ENCODE data around the gene USP50. TPM values are rescaled to one million over a fixed set of nuclear protein-coding genes. Genes with fewer than 3 reads are reported as not detected.
"Not testable (repeated sequence)": the region's sequence is repeated elsewhere in the genome, so short reads cannot be mapped to it uniquely, and the experiment has no call there.

USP50 gene
- total and polyA plus RNA-seq, 2 donors (not counting 1 experiment from before 2014, with no cell fraction given), result 0.17 to 0.34 TPM

GRCh38 chr15:50590288-50590687 is 43.8 kb upstream of the USP50 start:
- Histone ChIP-seq H3K27me3 (ENCODE audit: control insufficient read depth, insufficient read depth, low read length) (no peaks in the 10 kb centered on the region), H3K9me3 (ENCODE audit: control insufficient read depth, insufficient read depth, low read depth, low read length) (no peaks in the 10 kb centered on the region), H3K27ac (ENCODE audit: insufficient read depth, low read length) (no peak overlapping the region), H3K36me3 (ENCODE audit: control insufficient read depth, insufficient read depth, low read length) (no peaks in the 10 kb centered on the region), H3K9ac (ENCODE audit: insufficient read depth, low read length) (no peak overlapping the region), H3K4me1 (ENCODE audit: control insufficient read depth, extremely low read depth, insufficient read depth, low read length) (no peaks in the 10 kb centered on the region), H3K4me2 (ENCODE audit: extremely low read depth, insufficient read depth, low read length) (no peak overlapping the region), H4K20me1 (ENCODE audit: control insufficient read depth, extremely low read depth, insufficient read depth, low read length) (no peaks in the 10 kb centered on the region), H2AFZ (ENCODE audit: low read length) (no peak overlapping the region), H3K4me3 (replicated peaks in 1 of 4; ENCODE audit: control extremely low read depth in 1 of 4, insufficient read depth in 1 of 4, low read depth in 3 of 4, low read length in 4 of 4) (no peak overlapping the region), H3K79me2 (ENCODE audit: control insufficient read depth, insufficient read depth, low read length) (no peaks in the 10 kb centered on the region)
- no peak for TF ChIP-seq EZH2 (IDR thresholded peaks at IDR 0.05; ENCODE audit: low read length, missing control alignments)
- no peak for TF ChIP-seq CTCF (conservative IDR thresholded peaks at IDR 0.05 in 1 of 2, IDR thresholded peaks at IDR 0.05 in 1 of 2; ENCODE audit: low read depth in 1 of 2, low read length in 2 of 2)
- no peak for DNase-seq (ENCODE audit: low read depth in 2 of 2)

GRCh38 chr15:50577492-50577891 is 31.0 kb upstream of the USP50 start:
- Histone ChIP-seq H3K27ac (ENCODE audit: insufficient read depth, low read length) (no peak overlapping the region), H3K9me3 (ENCODE audit: control insufficient read depth, insufficient read depth, low read depth, low read length) (no peaks in the 10 kb centered on the region), H3K4me3 (replicated peaks in 1 of 4; ENCODE audit: control extremely low read depth in 1 of 4, insufficient read depth in 1 of 4, low read depth in 3 of 4, low read length in 4 of 4) (no peak overlapping the region), H3K4me1 (ENCODE audit: control insufficient read depth, extremely low read depth, insufficient read depth, low read length) (no peaks in the 10 kb centered on the region), H3K36me3 (ENCODE audit: control insufficient read depth, insufficient read depth, low read length) (peaks cover 3% of the 10 kb centered on the region), H3K4me2 (ENCODE audit: extremely low read depth, insufficient read depth, low read length) (no peak overlapping the region), H3K27me3 (ENCODE audit: control insufficient read depth, insufficient read depth, low read length) (no peaks in the 10 kb centered on the region), H4K20me1 (ENCODE audit: control insufficient read depth, extremely low read depth, insufficient read depth, low read length) (no peaks in the 10 kb centered on the region), H2AFZ (ENCODE audit: low read length) (no peak overlapping the region), H3K79me2 (ENCODE audit: control insufficient read depth, insufficient read depth, low read length) (no peaks in the 10 kb centered on the region), H3K9ac (ENCODE audit: insufficient read depth, low read length) (no peak overlapping the region)
- TF ChIP-seq CTCF (conservative IDR thresholded peaks at IDR 0.05 in 1 of 2, IDR thresholded peaks at IDR 0.05 in 1 of 2; ENCODE audit: low read depth in 1 of 2, low read length in 2 of 2) (no peak), EZH2 (IDR thresholded peaks at IDR 0.05; ENCODE audit: low read length, missing control alignments) (no peak)
- no peak for DNase-seq (ENCODE audit: low read depth in 2 of 2)

- Histone ChIP-seq H3K79me2 (ENCODE audit: control insufficient read depth, insufficient read depth, low read length) (no peaks in the 10 kb centered on the region), H2AFZ (ENCODE audit: low read length) (no peak overlapping the region), H3K9me3 (ENCODE audit: control insufficient read depth, insufficient read depth, low read depth, low read length) (no peaks in the 10 kb centered on the region), H3K36me3 (ENCODE audit: control insufficient read depth, insufficient read depth, low read length) (peaks cover 3% of the 10 kb centered on the region), H3K9ac (ENCODE audit: insufficient read depth, low read length) (no peak overlapping the region), H3K27ac (ENCODE audit: insufficient read depth, low read length) (no peak overlapping the region), H3K4me2 (ENCODE audit: extremely low read depth, insufficient read depth, low read length) (no peak overlapping the region), H4K20me1 (ENCODE audit: control insufficient read depth, extremely low read depth, insufficient read depth, low read length) (no peaks in the 10 kb centered on the region), H3K4me1 (ENCODE audit: control insufficient read depth, extremely low read depth, insufficient read depth, low read length) (no peaks in the 10 kb centered on the region), H3K4me3 (replicated peaks in 1 of 4; ENCODE audit: control extremely low read depth in 1 of 4, insufficient read depth in 1 of 4, low read depth in 3 of 4, low read length in 4 of 4) (no peak overlapping the region), H3K27me3 (ENCODE audit: control insufficient read depth, insufficient read depth, low read length) (no peaks in the 10 kb centered on the region)
- DNase-seq (ENCODE audit: low read depth in 2 of 2), result no peak
- no peak for TF ChIP-seq EZH2 (IDR thresholded peaks at IDR 0.05; ENCODE audit: low read length, missing control alignments)
These were observed 29.7 kb upstream of the USP50 start for GRCh38 chr15:50576166-50576565.

GRCh38 chr15:50573842-50574241 is 27.4 kb upstream of the USP50 start:
- not testable (repeated sequence) for H3K36me3 ChIP-seq (ENCODE audit: control insufficient read depth, insufficient read depth, low read length); H3K27ac ChIP-seq (ENCODE audit: insufficient read depth, low read length); H3K4me3 ChIP-seq (replicated peaks in 1 of 4; ENCODE audit: control extremely low read depth in 1 of 4, insufficient read depth in 1 of 4, low read depth in 3 of 4, low read length in 4 of 4); H3K9me3 ChIP-seq (ENCODE audit: control insufficient read depth, insufficient read depth, low read depth, low read length); H3K4me1 ChIP-seq (ENCODE audit: control insufficient read depth, extremely low read depth, insufficient read depth, low read length); H4K20me1 ChIP-seq (ENCODE audit: control insufficient read depth, extremely low read depth, insufficient read depth, low read length); DNase-seq (ENCODE audit: low read depth in 2 of 2); H3K9ac ChIP-seq (ENCODE audit: insufficient read depth, low read length); H3K27me3 ChIP-seq (ENCODE audit: control insufficient read depth, insufficient read depth, low read length); H3K79me2 ChIP-seq (ENCODE audit: control insufficient read depth, insufficient read depth, low read length); H2AFZ ChIP-seq (ENCODE audit: low read length); H3K4me2 ChIP-seq (ENCODE audit: extremely low read depth, insufficient read depth, low read length)
